Smooth muscle cell (in vitro differentiated cells): ENCODE results near the gene RPS26. TPM values are rescaled to one million over a fixed set of nuclear protein-coding genes. Genes with fewer than 3 reads are reported as not detected.

Experiments
- DNase-seq: peaks from one replicate; lab custom pipeline; 2025; ENCODE audit not compliant: unreplicated experiment; lab: John Stamatoyannopoulos, UW
- H2AFZ ChIP-seq: fragments of 200-600 bp; sonication (generic); 2 replicates; pipeline ENCODE4 v1.6.0; 2016; ENCODE audit warnings: antibody characterized with exemption, low read depth, mild to moderate bottlenecking
- H3F3A ChIP-seq: fragments of 200-600 bp; sonication (generic); 2 replicates; pipeline ENCODE4 v1.6.0; 2017; ENCODE audit warnings: antibody characterized with exemption, low read depth
- H3K27ac ChIP-seq: fragments of 200-600 bp; sonication (generic); 2 replicates; pipeline ENCODE4 v1.5.1; 2016; ENCODE audit warnings: low read depth, mild to moderate bottlenecking
- H3K27me3 ChIP-seq: fragments of 200-600 bp; sonication (generic); 2 replicates; pipeline ENCODE4 v1.6.1; 2016; ENCODE audit warnings: low read depth, mild to moderate bottlenecking
- H3K36me3 ChIP-seq: fragments of 200-600 bp; sonication (generic); 2 replicates; pipeline ENCODE4 v1.5.1; 2016; ENCODE audit warnings: low read depth
- H3K4me1 ChIP-seq: fragments of 200-600 bp; sonication (generic); 2 replicates; pipeline ENCODE4 v1.5.1; 2016; ENCODE audit warnings: low read depth
- H3K4me2 ChIP-seq: fragments of 200-600 bp; sonication (generic); 2 replicates; pipeline ENCODE4 v1.6.0; 2016; ENCODE audit warnings: mild to moderate bottlenecking
- H3K4me3 ChIP-seq: fragments of 200-600 bp; sonication (generic); 2 replicates; pipeline ENCODE4 v1.5.1; 2016; ENCODE audit warnings: mild to moderate bottlenecking
- H3K79me2 ChIP-seq: fragments of 200-600 bp; sonication (generic); 2 replicates; pipeline ENCODE4 v1.6.0; 2016; ENCODE audit warnings: low read depth, mild to moderate bottlenecking
- H3K9ac ChIP-seq: fragments of 200-600 bp; sonication (generic); 2 replicates; pipeline ENCODE4 v1.6.0; 2016; ENCODE audit warnings: low read depth
- H3K9me3 ChIP-seq: fragments of 200-600 bp; sonication (generic); replicated peaks from 2 replicates; pipeline ENCODE4 v1.5.1; 2016; ENCODE audit warnings: low read depth
- H4K20me1 ChIP-seq: fragments of 200-600 bp; sonication (generic); 2 replicates; pipeline ENCODE4 v1.6.0; 2016; ENCODE audit warnings: low read depth
- WGBS: methylation state at CpG from one replicate; pipeline ENCODE4 v1.1.7; 2016; ENCODE audit warnings: low lambda C conversion rate; 5-methylcytosine and 5-hydroxymethylcytosine counted together
- polyA plus RNA-seq: library from polyadenylated mRNA; unstranded; fragments of >200 nt; fragmentation: Nextera tagmentation; extraction: Ambion mirVana; gene quantifications from 2 replicates; pipeline ENCODE4 v1.2.1, GENCODE V29; 2016
- total RNA-seq: library from RNA; depleted of rRNA; stranded (reverse); fragments of >200 nt; gene quantifications from 2 replicates; pipeline ENCODE4 v1.2.3, GENCODE V29; 2014
- TF ChIP-seq, protein P1 (sequence below): fragments of 200-600 bp; sonication (generic); IDR thresholded peaks from 2 replicates; pipeline ENCODE4 v1.5.1; 2017; ENCODE audit warnings: borderline replicate concordance, mild to moderate bottlenecking, antibody characterized with exemption; ENCODE audit not compliant: insufficient read depth, poor library complexity, severe bottlenecking

Gene RPS26
- total and polyA plus RNA-seq, 2 experiments from 2014 or later: 282 to 845 TPM

DNA sequence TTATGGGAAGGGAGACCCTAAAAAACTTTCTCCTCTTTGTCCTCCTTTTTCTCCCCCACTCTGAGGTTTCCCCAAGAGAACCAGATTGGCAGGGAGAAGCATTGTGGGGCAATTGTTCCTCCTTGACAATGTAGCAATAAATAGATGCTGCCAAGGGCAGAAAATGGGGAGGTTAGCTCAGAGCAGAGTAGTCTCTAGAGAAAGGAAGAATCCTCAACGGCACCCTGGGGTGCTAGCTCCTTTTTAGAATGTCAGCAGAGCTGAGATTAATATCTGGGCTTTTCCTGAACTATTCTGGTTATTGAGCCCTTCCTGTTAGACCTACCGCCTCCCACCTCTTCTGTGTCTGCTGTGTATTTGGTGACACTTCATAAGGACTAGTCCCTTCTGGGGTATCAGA lies 4.6 kb upstream of the RPS26 start:
- H3K4me2 ChIP-seq: no peak overlapping the region
- peaks cover 8% of the 10 kb centered on the region for H3F3A ChIP-seq
- TF ChIP-seq, protein P1, sequence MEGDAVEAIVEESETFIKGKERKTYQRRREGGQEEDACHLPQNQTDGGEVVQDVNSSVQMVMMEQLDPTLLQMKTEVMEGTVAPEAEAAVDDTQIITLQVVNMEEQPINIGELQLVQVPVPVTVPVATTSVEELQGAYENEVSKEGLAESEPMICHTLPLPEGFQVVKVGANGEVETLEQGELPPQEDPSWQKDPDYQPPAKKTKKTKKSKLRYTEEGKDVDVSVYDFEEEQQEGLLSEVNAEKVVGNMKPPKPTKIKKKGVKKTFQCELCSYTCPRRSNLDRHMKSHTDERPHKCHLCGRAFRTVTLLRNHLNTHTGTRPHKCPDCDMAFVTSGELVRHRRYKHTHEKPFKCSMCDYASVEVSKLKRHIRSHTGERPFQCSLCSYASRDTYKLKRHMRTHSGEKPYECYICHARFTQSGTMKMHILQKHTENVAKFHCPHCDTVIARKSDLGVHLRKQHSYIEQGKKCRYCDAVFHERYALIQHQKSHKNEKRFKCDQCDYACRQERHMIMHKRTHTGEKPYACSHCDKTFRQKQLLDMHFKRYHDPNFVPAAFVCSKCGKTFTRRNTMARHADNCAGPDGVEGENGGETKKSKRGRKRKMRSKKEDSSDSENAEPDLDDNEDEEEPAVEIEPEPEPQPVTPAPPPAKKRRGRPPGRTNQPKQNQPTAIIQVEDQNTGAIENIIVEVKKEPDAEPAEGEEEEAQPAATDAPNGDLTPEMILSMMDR: no peak
- H3K4me3 ChIP-seq: no peak overlapping the region
- H2AFZ ChIP-seq: no peak overlapping the region
- no peaks in the 10 kb centered on the region for H3K27me3 ChIP-seq
- no peak for DNase-seq
- H3K9ac ChIP-seq: no peak overlapping the region
- H3K79me2 ChIP-seq: peaks cover 2% of the 10 kb centered on the region
- 90% methylated on average over 2 of the region's 2 CpGs for WGBS
- no peaks in the 10 kb centered on the region for H3K9me3 ChIP-seq
- H3K27ac ChIP-seq: no peak overlapping the region
- peaks cover 8% of the 10 kb centered on the region for H3K4me1 ChIP-seq
- peaks cover 3% of the 10 kb centered on the region for H3K36me3 ChIP-seq
- no peaks in the 10 kb centered on the region for H4K20me1 ChIP-seq

DNA sequence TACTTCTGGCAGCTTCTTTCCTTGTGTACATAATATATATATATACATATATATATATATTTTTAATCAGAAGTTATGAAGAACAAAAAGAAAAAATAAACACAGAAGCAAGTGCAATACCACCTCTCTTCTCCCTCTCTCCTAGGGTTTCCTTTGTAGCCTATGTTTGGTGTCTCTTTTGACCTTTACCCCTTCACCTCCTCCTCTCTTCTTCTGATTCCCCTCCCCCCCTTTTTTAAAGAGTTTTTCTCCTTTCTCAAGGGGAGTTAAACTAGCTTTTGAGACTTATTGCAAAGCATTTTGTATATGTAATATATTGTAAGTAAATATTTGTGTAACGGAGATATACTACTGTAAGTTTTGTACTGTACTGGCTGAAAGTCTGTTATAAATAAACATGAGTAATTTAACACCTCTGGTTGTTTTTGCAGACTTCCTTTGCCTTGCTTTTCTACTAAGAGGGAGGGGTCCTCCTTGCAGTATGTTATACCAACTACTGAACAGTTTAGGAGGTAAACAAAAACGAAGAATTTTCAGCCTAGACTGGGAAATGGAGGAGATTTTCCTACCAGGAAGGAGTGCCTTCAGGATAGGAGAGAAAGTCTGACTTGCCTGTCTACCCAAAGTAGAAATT lies 3.6 kb upstream of the RPS26 start:
- TF ChIP-seq, protein P1: no peak
- Histone ChIP-seq H3K36me3 (no peaks in the 10 kb centered on the region), H4K20me1 (peaks cover 8% of the 10 kb centered on the region), H3K27ac (no peak overlapping the region), H3K79me2 (peaks cover 12% of the 10 kb centered on the region), H3F3A (peaks cover 14% of the 10 kb centered on the region), H3K4me2 (no peak overlapping the region), H3K9me3 (no peaks in the 10 kb centered on the region), H3K4me3 (no peak overlapping the region), H3K9ac (no peak overlapping the region), H3K4me1 (peaks cover 12% of the 10 kb centered on the region), H3K27me3 (no peaks in the 10 kb centered on the region), H2AFZ (no peak overlapping the region)
- DNase-seq: no peak
- 91% methylated on average over 2 of the region's 2 CpGs for WGBS

DNA sequence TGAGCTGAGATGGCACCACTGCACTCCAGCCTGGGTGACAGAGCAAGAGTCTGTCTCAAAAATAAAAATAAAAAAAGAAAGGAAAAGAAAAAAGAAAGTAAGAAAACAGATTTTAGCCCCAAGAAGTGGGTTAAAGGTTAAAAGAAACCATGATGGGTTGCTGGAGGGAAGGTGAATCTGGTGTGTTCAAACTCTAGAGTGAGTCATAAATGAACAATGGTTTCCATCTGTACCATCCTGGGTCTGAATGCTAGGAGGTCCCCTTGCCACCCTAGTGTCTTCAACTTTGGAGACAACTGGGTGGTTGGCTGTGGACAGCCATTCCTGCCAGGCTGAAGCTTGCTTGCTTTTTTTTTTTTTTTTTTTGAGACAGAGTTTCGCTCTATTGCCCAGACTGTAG lies 1.6 kb upstream of the RPS26 start:
- H3K79me2 ChIP-seq: peaks cover 31% of the 10 kb centered on the region
- H3K4me1 ChIP-seq: peaks cover 16% of the 10 kb centered on the region
- WGBS: 100% methylated on average over 1 of the region's 1 CpG
- H2AFZ ChIP-seq: no peak overlapping the region
- peaks cover 29% of the 10 kb centered on the region for H3F3A ChIP-seq
- no peak overlapping the region for H3K27ac ChIP-seq
- H3K9me3 ChIP-seq: no peaks in the 10 kb centered on the region
- DNase-seq: no peak
- H3K4me3 ChIP-seq: no peak overlapping the region
- no peak overlapping the region for H3K4me2 ChIP-seq
- TF ChIP-seq, protein P1: no peak
- H3K27me3 ChIP-seq: no peaks in the 10 kb centered on the region
- H4K20me1 ChIP-seq: peaks cover 17% of the 10 kb centered on the region
- H3K9ac ChIP-seq: no peak overlapping the region
- H3K36me3 ChIP-seq: no peaks in the 10 kb centered on the region
